Natural killer cell treated with Interleukin-12 subunit alpha and Interleukin-12 subunit beta and Interleukin-15 and Interleukin-18, amount 100 ng/mL, for 72 hours (primary cell): ENCODE measurements around the gene SDHB. TPM values are rescaled to one million over a fixed set of nuclear protein-coding genes. Genes with fewer than 3 reads are reported as not detected.

ENCODE experiments used
- ATAC-seq, 2 donors: fragments of 150-1000 bp; cut with Tn5 transposase in 1 of 2; sonication (Bioruptor Pico), chemical (Tn5 transposase) in 1 of 2; 2 replicates each; pipeline ENCODE4 v1.10.0; 2021
- DNase-seq: peaks from one replicate; pipeline ENCODE4 v3.0.0; 2022; ENCODE audit warnings: low spot score
- H3K27ac Mint-ChIP-seq, 2 donors: 1 replicate in 1 of 2; 2 replicates in 1 of 2; pipeline ENCODE4 v1.8.0; 2022; ENCODE audit warnings: mixed read lengths in 2 of 2, mild to moderate bottlenecking in 1 of 2, moderate library complexity in 1 of 2
- H3K27me3 Mint-ChIP-seq, 2 donors: 1 replicate in 1 of 2; 2 replicates in 1 of 2; pipeline ENCODE4 v1.8.0; 2022; ENCODE audit warnings: mixed read lengths in 2 of 2
- H3K36me3 Mint-ChIP-seq: one replicate; pipeline ENCODE4 v1.8.0; 2022; ENCODE audit warnings: mixed read lengths
- H3K4me1 Mint-ChIP-seq, 2 donors: 1 replicate in 1 of 2; 2 replicates in 1 of 2; pipeline ENCODE4 v1.8.0; 2022; ENCODE audit warnings: low read depth in 2 of 2, mixed read lengths in 2 of 2, mild to moderate bottlenecking in 1 of 2
- H3K4me3 Mint-ChIP-seq: one replicate; pipeline ENCODE4 v1.8.0; 2022; ENCODE audit warnings: mixed read lengths
- H3K9me3 Mint-ChIP-seq: 2 replicates; pipeline ENCODE4 v1.8.0; 2022; ENCODE audit warnings: mixed read lengths
- total RNA-seq, 2 donors: library from RNA; stranded (reverse); gene quantifications; one replicate each; pipeline ENCODE4 v1.2.3, GENCODE V29; 2022

SDHB gene
- total RNA-seq, 2 donors from 2014 or later, result 92.1 to 106 TPM

- H3K4me1 Mint-ChIP-seq, result peaks cover 5 to 10% of the 10 kb centered on the region in 2 donors
- ATAC-seq (no peak), DNase-seq (no peak)
- no peaks in the 10 kb centered on the region for H3K9me3 Mint-ChIP-seq
- H3K4me3 Mint-ChIP-seq, result no peak overlapping the region
- peaks cover 13 to 18% of the 10 kb centered on the region in 2 donors for H3K27me3 Mint-ChIP-seq
- H3K27ac Mint-ChIP-seq, result no peak overlapping the region
- H3K36me3 Mint-ChIP-seq, result no peaks in the 10 kb centered on the region
Measured at GRCh38 chr1:16978139-16978538, 75.7 kb downstream of the SDHB start.

GRCh38 chr1:16977377-16977776, 76.5 kb downstream of the SDHB start:
- Mint-ChIP-seq H3K4me3 (no peak overlapping the region), H3K27ac (no peak overlapping the region), H3K36me3 (no peaks in the 10 kb centered on the region)

GRCh38 chr1:16976966-16977365, 76.9 kb downstream of the SDHB start:
- no peak overlapping the region for H3K27ac Mint-ChIP-seq
- no peaks in the 10 kb centered on the region for H3K9me3 Mint-ChIP-seq
- H3K27me3 Mint-ChIP-seq, result peaks cover 10 to 14% of the 10 kb centered on the region in 2 donors

More at GRCh38 chr1:16977377-16977776, 76.5 kb downstream of the SDHB start:
- ATAC-seq (no peak), DNase-seq (no peak)
- peaks cover 10 to 14% of the 10 kb centered on the region in 2 donors for H3K27me3 Mint-ChIP-seq
- H3K4me1 Mint-ChIP-seq, result peaks cover 5 to 10% of the 10 kb centered on the region in 2 donors
- no peaks in the 10 kb centered on the region for H3K9me3 Mint-ChIP-seq

GRCh38 chr1:16975838-16976237, 78.0 kb downstream of the SDHB start:
- no peak for ATAC-seq
- peaks cover 2 to 3% of the 10 kb centered on the region in 2 donors for H3K4me1 Mint-ChIP-seq
- H3K9me3 Mint-ChIP-seq, result no peaks in the 10 kb centered on the region
- H3K36me3 Mint-ChIP-seq, result no peaks in the 10 kb centered on the region
- peaks cover 2 to 3% of the 10 kb centered on the region in 2 donors for H3K27me3 Mint-ChIP-seq
- no peak overlapping the region for H3K27ac Mint-ChIP-seq
- no peak for DNase-seq
- H3K4me3 Mint-ChIP-seq, result no peak overlapping the region

More at GRCh38 chr1:16976966-16977365, 76.9 kb downstream of the SDHB start:
- Mint-ChIP-seq H3K4me1 (peaks cover 5 to 10% of the 10 kb centered on the region in 2 donors), H3K4me3 (no peak overlapping the region), H3K36me3 (no peaks in the 10 kb centered on the region)
- no peak for ATAC-seq
- DNase-seq, result no peak

- Mint-ChIP-seq H3K27ac (no peak overlapping the region), H3K27me3 (no peaks in the 10 kb centered on the region), H3K4me1 (no peaks in the 10 kb centered on the region), H3K9me3 (no peaks in the 10 kb centered on the region), H3K36me3 (no peaks in the 10 kb centered on the region), H3K4me3 (no peak overlapping the region)
- ATAC-seq, result no peak
- DNase-seq, result no peak
Measured at GRCh38 chr1:16975211-16975610, 78.6 kb downstream of the SDHB start.

- H3K4me3 Mint-ChIP-seq, result no peak overlapping the region
- DNase-seq, result no peak
- H3K27ac Mint-ChIP-seq, result no peak overlapping the region
- no peak for ATAC-seq
- H3K27me3 Mint-ChIP-seq, result no peaks in the 10 kb centered on the region
- H3K4me1 Mint-ChIP-seq, result no peaks in the 10 kb centered on the region
- H3K9me3 Mint-ChIP-seq, result no peaks in the 10 kb centered on the region
- no peaks in the 10 kb centered on the region for H3K36me3 Mint-ChIP-seq
Measured at GRCh38 chr1:16973215-16973614, 80.6 kb downstream of the SDHB start.

- DNase-seq (no peak), ATAC-seq (no peak)
- no peaks in the 10 kb centered on the region for H3K9me3 Mint-ChIP-seq
- no peaks in the 10 kb centered on the region for H3K4me1 Mint-ChIP-seq
- no peaks in the 10 kb centered on the region for H3K27me3 Mint-ChIP-seq
- H3K36me3 Mint-ChIP-seq, result no peaks in the 10 kb centered on the region
- H3K4me3 Mint-ChIP-seq, result no peak overlapping the region
- no peak overlapping the region for H3K27ac Mint-ChIP-seq
Measured at GRCh38 chr1:16972189-16972895, 81.5 kb downstream of the SDHB start.

GRCh38 chr1:16971341-16972188, 82.3 kb downstream of the SDHB start:
- Mint-ChIP-seq H3K4me1 (no peaks in the 10 kb centered on the region), H3K27me3 (no peaks in the 10 kb centered on the region), H3K9me3 (no peaks in the 10 kb centered on the region), H3K4me3 (no peak overlapping the region), H3K27ac (no peak overlapping the region), H3K36me3 (no peaks in the 10 kb centered on the region)
- DNase-seq (no peak), ATAC-seq (no peak)

- Mint-ChIP-seq H3K27ac (no peak overlapping the region), H3K27me3 (no peaks in the 10 kb centered on the region), H3K36me3 (no peaks in the 10 kb centered on the region), H3K4me1 (peaks cover 0 to 2% of the 10 kb centered on the region in 2 donors), H3K9me3 (no peaks in the 10 kb centered on the region), H3K4me3 (no peak overlapping the region)
- DNase-seq (no peak), ATAC-seq (no peak)
Measured at GRCh38 chr1:16970132-16970910, 83.5 kb downstream of the SDHB start.

GRCh38 chr1:16969651-16970050, 84.2 kb downstream of the SDHB start:
- no peaks in the 10 kb centered on the region for H3K27me3 Mint-ChIP-seq

GRCh38 chr1:16969057-16969611, 84.7 kb downstream of the SDHB start:
- no peak overlapping the region for H3K4me3 Mint-ChIP-seq
- ATAC-seq, result no peak
- no peak overlapping the region for H3K27ac Mint-ChIP-seq

More at GRCh38 chr1:16969651-16970050, 84.2 kb downstream of the SDHB start:
- Mint-ChIP-seq H3K4me1 (peaks cover 0 to 6% of the 10 kb centered on the region in 2 donors), H3K4me3 (no peak overlapping the region), H3K36me3 (no peaks in the 10 kb centered on the region), H3K27ac (no peak overlapping the region), H3K9me3 (no peaks in the 10 kb centered on the region)
- no peak for DNase-seq
- no peak for ATAC-seq

More at GRCh38 chr1:16969057-16969611, 84.7 kb downstream of the SDHB start:
- Mint-ChIP-seq H3K4me1 (peaks cover 0 to 6% of the 10 kb centered on the region in 2 donors), H3K9me3 (no peaks in the 10 kb centered on the region), H3K27me3 (no peaks in the 10 kb centered on the region), H3K36me3 (no peaks in the 10 kb centered on the region)
- DNase-seq, result no peak
